Neutrophil (primary cell): ENCODE results near the gene NUF2.

Source experiments
- H3K27ac ChIP-seq: fragments of 200-600 bp; sonication (generic); 2 replicates; pipeline ENCODE4 v1.5.1; 2016; ENCODE audit warnings: mild to moderate bottlenecking, moderate library complexity
- H3K27me3 ChIP-seq: fragments of 200-600 bp; sonication (generic); 2 replicates; pipeline ENCODE4 v1.6.0; 2016; ENCODE audit warnings: mild to moderate bottlenecking
- H3K36me3 ChIP-seq: fragments of 200-600 bp; sonication (generic); 2 replicates; pipeline ENCODE4 v1.5.1; 2017
- H3K4me1 ChIP-seq, 2 experiments: fragments of 200-600 bp in 1 of 2; sonication (generic) in 1 of 2; 1 replicate in 1 of 2; 2 replicates in 1 of 2; pipeline versions ENCODE4 v1.5.1 to v1.6.1; 2013 to 2016; ENCODE audit warnings: low read depth in 1 of 2, low read length in 1 of 2, mild to moderate bottlenecking in 1 of 2, moderate library complexity in 1 of 2; ENCODE audit not compliant: control insufficient read depth in 1 of 2, insufficient read depth in 1 of 2
- H3K4me3 ChIP-seq, 2 experiments: fragments of 200-600 bp in 1 of 2; sonication (generic) in 1 of 2; 1 replicate in 1 of 2; 2 replicates in 1 of 2; pipeline ENCODE4 v1.5.1; 2013 to 2016; ENCODE audit warnings: low read depth in 1 of 2, low read length in 1 of 2, mild to moderate bottlenecking in 1 of 2, moderate library complexity in 1 of 2
- H3K9me3 ChIP-seq: fragments of 200-600 bp; sonication (generic); 2 replicates; pipeline ENCODE4 v1.5.1; 2016
- CTCF ChIP-seq: fragments of 200-600 bp; sonication (generic); IDR thresholded peaks from 2 replicates; pipeline ENCODE4 v1.5.1; 2016; ENCODE audit warnings: antibody characterized with exemption

Gene NUF2

DNA sequence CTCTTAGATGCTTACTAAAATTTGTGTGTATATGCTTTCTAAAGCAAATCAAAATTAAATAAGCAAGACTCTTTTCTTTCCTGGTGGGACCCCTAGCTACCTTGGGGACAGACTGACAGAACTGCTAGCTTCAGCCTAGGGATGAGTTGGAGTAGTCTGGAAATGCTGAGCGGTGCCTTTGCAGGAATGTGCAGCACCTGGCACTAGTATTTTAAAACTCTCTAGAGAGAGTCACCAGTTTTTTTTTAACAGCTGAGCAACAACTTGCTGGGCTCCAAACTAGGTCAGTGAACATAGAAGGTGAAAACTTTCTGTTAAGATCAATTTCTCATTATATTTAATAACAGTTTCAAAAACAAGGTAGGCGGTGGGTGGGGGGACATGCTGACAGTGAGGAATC is 56.8 kb downstream of the NUF2 start:
- TF ChIP-seq CTCF: no peak
- no peak overlapping the region for H3K27ac ChIP-seq
- H3K36me3 ChIP-seq: no peaks in the 10 kb centered on the region
- no peak overlapping the region for H3K4me3 ChIP-seq
- no peaks in the 10 kb centered on the region for H3K4me1 ChIP-seq
- H3K9me3 ChIP-seq: no peaks in the 10 kb centered on the region
- peaks cover 13% of the 10 kb centered on the region for H3K27me3 ChIP-seq

- Histone ChIP-seq H3K27ac (no peak overlapping the region), H3K4me3 (no peak overlapping the region), H3K4me1 (no peaks in the 10 kb centered on the region), H3K9me3 (no peaks in the 10 kb centered on the region), H3K36me3 (no peaks in the 10 kb centered on the region), H3K27me3 (peaks cover 13% of the 10 kb centered on the region)
- TF ChIP-seq CTCF: no peak
These were observed 58.0 kb downstream of the NUF2 start for GRCh38 chr1:163379801-163380200.

- H3K4me3 ChIP-seq: no peak overlapping the region
- no peak for TF ChIP-seq CTCF
- H3K36me3 ChIP-seq: no peaks in the 10 kb centered on the region
- no peaks in the 10 kb centered on the region for H3K9me3 ChIP-seq
- H3K27me3 ChIP-seq: peaks cover 13% of the 10 kb centered on the region
- no peaks in the 10 kb centered on the region for H3K4me1 ChIP-seq
- H3K27ac ChIP-seq: no peak overlapping the region
These were observed 59.9 kb downstream of the NUF2 start for GRCh38 chr1:163381487-163382184.

DNA sequence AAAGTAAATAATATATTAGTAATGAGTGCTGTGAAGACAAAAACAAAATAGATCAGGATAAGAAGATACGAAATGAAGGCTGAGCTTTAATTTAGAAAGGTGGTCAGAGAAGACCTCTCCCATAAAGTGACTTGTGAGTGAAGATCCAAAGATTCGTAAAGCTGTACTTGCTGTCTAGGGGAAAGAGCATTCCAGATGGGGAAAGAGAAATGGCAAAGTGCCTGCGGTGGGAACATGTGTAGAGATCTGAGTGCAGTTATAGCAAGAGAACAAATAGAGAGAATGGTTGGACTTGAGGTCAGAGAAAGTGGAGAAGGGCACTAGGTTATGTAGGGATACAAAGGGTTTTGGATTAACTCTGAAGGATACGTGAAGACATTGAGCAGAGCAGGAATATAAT is 60.6 kb downstream of the NUF2 start:
- no peak overlapping the region for H3K27ac ChIP-seq
- no peaks in the 10 kb centered on the region for H3K4me1 ChIP-seq
- no peaks in the 10 kb centered on the region for H3K36me3 ChIP-seq
- peaks cover 13% of the 10 kb centered on the region for H3K27me3 ChIP-seq
- H3K4me3 ChIP-seq: no peak overlapping the region
- TF ChIP-seq CTCF: no peak
- no peaks in the 10 kb centered on the region for H3K9me3 ChIP-seq

GRCh38 chr1:163387146-163387545 is 65.4 kb downstream of the NUF2 start:
- H3K36me3 ChIP-seq: no peaks in the 10 kb centered on the region
- no peak overlapping the region for H3K4me3 ChIP-seq
- TF ChIP-seq CTCF: no peak
- H3K9me3 ChIP-seq: no peaks in the 10 kb centered on the region
- H3K27me3 ChIP-seq: peaks cover 4% of the 10 kb centered on the region
- H3K4me1 ChIP-seq: no peaks in the 10 kb centered on the region
- H3K27ac ChIP-seq: no peak overlapping the region
